H1 (cell line): ENCODE measurements around the gene FRA10AC1. TPM values are rescaled to one million over a fixed set of nuclear protein-coding genes. Genes with fewer than 3 reads are reported as not detected.

ENCODE experiments used
- CTCF ChIA-PET: fragments of 300-600 bp; sonication (Branson Sonifier 250); formaldehyde crosslinking; loops from one replicate; lab custom pipeline; 2021; ENCODE audit not compliant: partially characterized antibody; lab: Charles Lee
- POLR2A ChIA-PET: fragments of 300-600 bp; sonication (Branson Sonifier 250); formaldehyde crosslinking; loops from one replicate; lab custom pipeline; 2021; ENCODE audit warnings: inconsistent platforms; ENCODE audit not compliant: partially characterized antibody; lab: Charles Lee
- DNase-seq, 2 experiments: peaks; one replicate each; pipeline versions ENCODE4 v3.0.0 to v3.0.0-alpha.2; 2010 to 2022; ENCODE audit warnings: low spot score in 2 of 2, low read depth in 1 of 2, mixed read lengths in 1 of 2
- FAIRE-seq: peaks from 2 replicates; lab custom pipeline; 2011; peaks lifted over from hg19 to GRCh38; lab: Jason Lieb, UNC
- H2AFZ ChIP-seq: 2 replicates; pipeline ENCODE4 v1.8.1; 2012; ENCODE audit warnings: low read length, inconsistent platforms
- H2AK5ac ChIP-seq: 2 replicates; pipeline ENCODE4 v1.6.1; 2013; ENCODE audit warnings: low read depth, low read length
- H2BK120ac ChIP-seq: replicated peaks from 2 replicates; pipeline ENCODE3; 2013; ENCODE audit warnings: low read depth, low read length, inconsistent platforms
- H2BK12ac ChIP-seq: 2 replicates; pipeline ENCODE4 v1.6.1; 2013; ENCODE audit warnings: low read depth, low read length
- H2BK15ac ChIP-seq: 2 replicates; pipeline ENCODE4 v1.6.1; 2013; ENCODE audit warnings: low read length
- H2BK20ac ChIP-seq: 2 replicates; pipeline ENCODE4 v1.6.1; 2013; ENCODE audit warnings: low read length
- H2BK5ac ChIP-seq: 2 replicates; pipeline ENCODE4 v1.6.1; 2013; ENCODE audit warnings: low read depth, low read length
- H3K14ac ChIP-seq: 2 replicates; pipeline ENCODE4 v1.6.1; 2013; ENCODE audit warnings: inconsistent platforms; ENCODE audit not compliant: insufficient read length
- H3K18ac ChIP-seq: 2 replicates; pipeline ENCODE4 v1.6.1; 2013; ENCODE audit warnings: low read length; ENCODE audit errors: extremely low read depth
- H3K23ac ChIP-seq: 2 replicates; pipeline ENCODE4 v1.6.1; 2013; ENCODE audit warnings: inconsistent platforms; ENCODE audit not compliant: insufficient read length
- H3K23me2 ChIP-seq: 2 replicates; pipeline ENCODE4 v1.6.1; 2013; ENCODE audit warnings: low read depth, low read length
- H3K27ac ChIP-seq: 2 replicates; pipeline ENCODE4 v1.6.1; 2011; ENCODE audit warnings: low read depth, low read length, inconsistent platforms
- H3K27me3 ChIP-seq, 4 experiments: replicated peaks in 1 of 4; 1 replicate in 1 of 4; 2 replicates in 3 of 4; pipeline versions ENCODE4 v1.6.1 to v1.8.1; 2011 to 2013; ENCODE audit warnings: low read length in 3 of 4, mild to moderate bottlenecking in 3 of 4, inconsistent platforms in 2 of 4, mixed read lengths in 2 of 4, moderate library complexity in 1 of 4; ENCODE audit not compliant: control insufficient read depth in 3 of 4, insufficient read depth in 3 of 4; ENCODE audit errors: extremely low read depth in 1 of 4
- H3K36me3 ChIP-seq, 4 experiments: 2 replicates each; pipeline versions ENCODE4 v1.6.1 to v1.8.1; 2011 to 2013; ENCODE audit warnings: mild to moderate bottlenecking in 4 of 4, low read length in 3 of 4, moderate library complexity in 2 of 4, control low read depth in 1 of 4, inconsistent platforms in 1 of 4; ENCODE audit not compliant: insufficient read depth in 4 of 4, control insufficient read depth in 2 of 4
- H3K4ac ChIP-seq: replicated peaks from 2 replicates; pipeline ENCODE3; 2013; ENCODE audit warnings: low read length, low read depth, mixed read lengths, inconsistent platforms; ENCODE audit not compliant: insufficient read length
- H3K4me1 ChIP-seq, 4 experiments: replicated peaks in 1 of 4; 1 replicate in 1 of 4; 2 replicates in 3 of 4; pipeline versions ENCODE4 v1.6.1 to v1.8.1; 2011 to 2013; ENCODE audit warnings: low read length in 3 of 4, inconsistent platforms in 2 of 4, mixed read lengths in 1 of 4; ENCODE audit not compliant: insufficient read depth in 4 of 4, control insufficient read depth in 3 of 4
- H3K4me2 ChIP-seq, 2 experiments: 2 replicates each; pipeline versions ENCODE4 v1.6.1 to v1.8.1; 2011 to 2013; ENCODE audit warnings: low read depth in 2 of 2, low read length in 2 of 2, control low read depth in 1 of 2, inconsistent platforms in 1 of 2, mild to moderate bottlenecking in 1 of 2; ENCODE audit not compliant: insufficient read depth in 1 of 2
- H3K4me3 ChIP-seq, 4 experiments: fragments of 200-600, 300-600 bp in 1 of 4; sonication (generic), shearing (Covaris generic), sonication (Bioruptor Twin) in 1 of 4; 2 replicates each; pipeline versions ENCODE4 v1.5.1 to v1.8.1; 2011 to 2016; ENCODE audit warnings: low read length in 4 of 4, low read depth in 3 of 4, control low read depth in 2 of 4, inconsistent platforms in 2 of 4, mild to moderate bottlenecking in 2 of 4, mixed read lengths in 1 of 4, moderate library complexity in 1 of 4; ENCODE audit not compliant: insufficient read depth in 2 of 4; ENCODE audit errors: extremely low read depth in 1 of 4
- H3K56ac ChIP-seq: replicated peaks from 2 replicates; pipeline ENCODE3; 2013; ENCODE audit warnings: low read depth, mild to moderate bottlenecking, mixed read lengths, low read length, inconsistent platforms; ENCODE audit not compliant: insufficient read length
- H3K79me1 ChIP-seq: 2 replicates; pipeline ENCODE4 v1.6.1; 2013; ENCODE audit warnings: low read depth, low read length, control low read depth
- H3K79me2 ChIP-seq, 2 experiments: 2 replicates each; pipeline versions ENCODE4 v1.6.1 to v1.8.1; 2012 to 2013; ENCODE audit warnings: low read length in 2 of 2, mild to moderate bottlenecking in 2 of 2, inconsistent platforms in 1 of 2; ENCODE audit not compliant: insufficient read depth in 2 of 2, control insufficient read depth in 1 of 2
- H3K9ac ChIP-seq, 4 experiments: replicated peaks in 1 of 4; 1 replicate in 1 of 4; 2 replicates in 3 of 4; pipeline versions ENCODE4 v1.6.1 to v1.8.1; 2011 to 2013; ENCODE audit warnings: low read depth in 3 of 4, low read length in 3 of 4, control low read depth in 2 of 4, mild to moderate bottlenecking in 2 of 4, moderate library complexity in 2 of 4, inconsistent platforms in 1 of 4; ENCODE audit errors: extremely low read depth in 1 of 4
- H3K9me3 ChIP-seq, 2 experiments: 2 replicates each; pipeline versions ENCODE4 v1.6.1 to v1.8.1; 2012 to 2013; ENCODE audit warnings: mild to moderate bottlenecking in 2 of 2, moderate library complexity in 2 of 2, control low read depth in 1 of 2, inconsistent platforms in 1 of 2, low read depth in 1 of 2, low read length in 1 of 2, mixed read lengths in 1 of 2; ENCODE audit not compliant: insufficient read depth in 2 of 2
- H4K20me1 ChIP-seq, 2 experiments: replicated peaks in 1 of 2; 2 replicates each; pipeline versions ENCODE3 to v1.8.1; 2011 to 2013; ENCODE audit warnings: inconsistent platforms in 2 of 2, low read length in 2 of 2, mild to moderate bottlenecking in 1 of 2; ENCODE audit not compliant: insufficient read depth in 2 of 2, control insufficient read depth in 1 of 2
- H4K5ac ChIP-seq: 2 replicates; pipeline ENCODE4 v1.6.1; 2013; ENCODE audit warnings: low read length, low read depth, mixed read lengths, inconsistent platforms; ENCODE audit not compliant: insufficient read length
- H4K8ac ChIP-seq: 2 replicates; pipeline ENCODE4 v1.8.0; 2013; ENCODE audit warnings: mild to moderate bottlenecking, moderate library complexity, low read length, inconsistent platforms; ENCODE audit not compliant: insufficient read depth; ENCODE audit errors: extremely low read depth
- H4K91ac ChIP-seq: replicated peaks from 2 replicates; pipeline ENCODE3; 2013; ENCODE audit warnings: low read length, mixed read lengths, inconsistent platforms; ENCODE audit not compliant: insufficient read length
- BCL11A ChIP-seq, 2 experiments: IDR thresholded peaks; one replicate each; pipeline ENCODE4 v1.6.1; 2011; ENCODE audit warnings: low read depth in 2 of 2, low read length in 2 of 2, mild to moderate bottlenecking in 2 of 2
- SP1 ChIP-seq: IDR thresholded peaks from 2 replicates; pipeline ENCODE4 v1.6.1; 2011; ENCODE audit warnings: low read depth, low read length
- WGBS, 2 experiments: shearing (Covaris generic) in 1 of 2; methylation state at CpG; one replicate each; pipeline versions ENCODE4 v1.1.6 to v1.1.7; 2013 to 2015; ENCODE audit warnings: low lambda C conversion rate in 2 of 2, mixed read lengths in 2 of 2, inconsistent platforms in 1 of 2, low coverage in 1 of 2, missing lambda C conversion rate in 1 of 2; ENCODE audit not compliant: insufficient replicate concordance in 2 of 2, insufficient coverage in 1 of 2, insufficient read length in 1 of 2; ENCODE audit errors: extremely low coverage in 1 of 2, missing lambda C conversion rate in 1 of 2; 5-methylcytosine and 5-hydroxymethylcytosine counted together
- polyA plus RNA-seq, 7 experiments: library from polyadenylated mRNA; depleted of rRNA in 3 of 7; stranded (reverse) in 5 of 7; unstranded in 2 of 7; fragments of >200 nt in 5 of 7; fragments of 200-250 nt in 2 of 7; gene quantifications; 1 replicate in 5 of 7; 2 replicates in 1 of 7; 4 replicates in 1 of 7; pipeline versions ENCODE4 v1.2.1 to v1.2.3, GENCODE V29; 2011 to 2013; ENCODE audit warnings: missing spikeins in 2 of 7, mixed read lengths in 2 of 7
- total RNA-seq: library from RNA; stranded (reverse); fragmentation: NEBNext Ultra II Directional; extraction: Animal tissue kit (Norgen Biotek cat#: 25700); gene quantifications from 2 replicates; pipeline ENCODE4 v1.2.1, GENCODE V29; 2021

FRA10AC1 gene
- total and polyA plus RNA-seq, 2 of the 8 experiments (the other 6 are each of a cell fraction or from before 2014, with no cell fraction given): 4.4 to 13.5 TPM

- Histone ChIP-seq H3K18ac (no peak overlapping the region), H3K9me3 (no peaks in the 10 kb centered on the region), H2AFZ (no peak overlapping the region), H3K23ac (no peak overlapping the region), H3K4me1 (no peaks in the 10 kb centered on the region), H4K8ac (no peak overlapping the region; the same call in 1 of the 2 replicates), H3K4ac (no peak overlapping the region), H2BK5ac (no peak overlapping the region), H3K23me2 (no peaks in the 10 kb centered on the region), H3K27ac (no peak overlapping the region), H3K4me2 (no peak overlapping the region), H3K4me3 (no peak overlapping the region), H3K14ac (no peak overlapping the region), H3K27me3 (no peaks in the 10 kb centered on the region), H3K79me1 (no peaks in the 10 kb centered on the region), H3K9ac (no peak overlapping the region), H3K56ac (no peak overlapping the region), H2BK12ac (no peak overlapping the region), H2AK5ac (no peak overlapping the region), H4K20me1 (no peaks in the 10 kb centered on the region), H2BK20ac (no peak overlapping the region), H4K91ac (no peak overlapping the region), H2BK15ac (no peak overlapping the region), H3K36me3 (peaks cover 0 to 49% (median 8%) of the 10 kb centered on the region in 4 experiments; a peak in 4 of 8 replicates), H2BK120ac (no peak overlapping the region), H4K5ac (no peak overlapping the region), H3K79me2 (no peaks in the 10 kb centered on the region)
- WGBS, 2 experiments: 94% methylated on average over 3 of the region's 3 CpGs; no CpG with 5 or more reads in 1 of the 2 experiments
- CTCF ChIA-PET: interaction anchor here (0.6 to 2.1 kb wide), 19 partner anchors 10 to 678 kb away, joined by 3 to 27 read pairs (median 4); no protein-coding TSS in a partner anchor
- TF ChIP-seq SP1 (no peak), BCL11A (IDR thresholded peaks at IDR 0.05; ENCODE audit: low read depth in 2 of 2, low read length in 2 of 2) (no peak)
- FAIRE-seq (no peak), DNase-seq (no peak)
- POLR2A ChIA-PET: no interaction called here
These were observed 23.4 kb downstream of the FRA10AC1 start for GRCh38 chr10:93678805-93679587.
